ENCODE data around the gene NHP2.
"Not testable (repeated sequence)": the region's sequence is repeated elsewhere in the genome, so short reads cannot be mapped to it uniquely, and the experiment has no call there.

Gene NHP2

DNA sequence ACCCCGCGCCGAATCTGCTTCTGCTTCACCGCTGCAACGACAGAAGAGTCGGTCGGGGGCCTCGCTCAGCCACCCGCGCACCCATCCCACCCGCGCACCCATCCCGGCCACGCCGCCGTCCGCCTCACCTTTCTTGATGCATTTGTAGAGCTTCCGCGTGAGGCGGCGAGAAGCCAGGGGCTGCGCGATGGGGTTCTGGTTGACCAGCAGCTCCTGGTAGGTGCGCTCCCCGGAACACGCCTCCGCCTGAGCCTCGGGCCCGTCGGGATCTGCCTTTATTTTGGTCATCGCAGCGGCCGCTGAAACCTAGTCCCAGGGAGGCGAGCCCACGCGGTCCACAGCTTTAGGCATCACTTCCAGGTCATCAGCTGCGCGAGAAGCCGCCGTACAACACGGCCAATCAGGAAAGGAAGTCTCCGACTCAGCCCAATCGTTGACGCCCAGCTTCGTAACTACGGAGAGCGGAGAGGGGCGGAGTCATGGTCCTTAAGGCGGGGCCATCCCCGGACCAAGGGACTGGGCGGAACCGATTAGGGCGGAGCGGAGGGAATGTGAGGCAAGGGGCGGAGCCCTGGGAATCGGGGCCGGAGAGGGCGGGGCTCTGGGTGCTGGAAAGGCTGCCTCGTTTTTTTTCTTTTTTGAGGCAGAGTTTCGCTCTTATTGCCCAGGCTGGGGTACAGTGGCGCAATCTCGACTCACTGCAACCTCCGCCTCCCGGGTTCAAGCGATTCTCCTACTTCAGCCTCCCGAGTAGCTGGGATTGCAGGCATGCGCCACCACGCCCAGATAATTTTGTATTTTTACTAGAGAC lies at the start of gene NHP2:
Gene NHP2 (minus strand): TSS at position 356 of the 811 bp plus-strand sequence. CDS start 68 bp downstream, at position 288.
- DNase-seq (ENCODE audit: low read depth): peak; percentile 95
- TF ChIP-seq, protein P1, sequence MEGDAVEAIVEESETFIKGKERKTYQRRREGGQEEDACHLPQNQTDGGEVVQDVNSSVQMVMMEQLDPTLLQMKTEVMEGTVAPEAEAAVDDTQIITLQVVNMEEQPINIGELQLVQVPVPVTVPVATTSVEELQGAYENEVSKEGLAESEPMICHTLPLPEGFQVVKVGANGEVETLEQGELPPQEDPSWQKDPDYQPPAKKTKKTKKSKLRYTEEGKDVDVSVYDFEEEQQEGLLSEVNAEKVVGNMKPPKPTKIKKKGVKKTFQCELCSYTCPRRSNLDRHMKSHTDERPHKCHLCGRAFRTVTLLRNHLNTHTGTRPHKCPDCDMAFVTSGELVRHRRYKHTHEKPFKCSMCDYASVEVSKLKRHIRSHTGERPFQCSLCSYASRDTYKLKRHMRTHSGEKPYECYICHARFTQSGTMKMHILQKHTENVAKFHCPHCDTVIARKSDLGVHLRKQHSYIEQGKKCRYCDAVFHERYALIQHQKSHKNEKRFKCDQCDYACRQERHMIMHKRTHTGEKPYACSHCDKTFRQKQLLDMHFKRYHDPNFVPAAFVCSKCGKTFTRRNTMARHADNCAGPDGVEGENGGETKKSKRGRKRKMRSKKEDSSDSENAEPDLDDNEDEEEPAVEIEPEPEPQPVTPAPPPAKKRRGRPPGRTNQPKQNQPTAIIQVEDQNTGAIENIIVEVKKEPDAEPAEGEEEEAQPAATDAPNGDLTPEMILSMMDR (IDR thresholded peaks at IDR 0.05; ENCODE audit: control insufficient read depth, insufficient read depth, low read depth, low read length, missing control alignments): no peak
- peak within 1 kb of the TSS; percentile 68 for H3K4me3 ChIP-seq (ENCODE audit: control insufficient read depth, low read depth, low read length)

DNA sequence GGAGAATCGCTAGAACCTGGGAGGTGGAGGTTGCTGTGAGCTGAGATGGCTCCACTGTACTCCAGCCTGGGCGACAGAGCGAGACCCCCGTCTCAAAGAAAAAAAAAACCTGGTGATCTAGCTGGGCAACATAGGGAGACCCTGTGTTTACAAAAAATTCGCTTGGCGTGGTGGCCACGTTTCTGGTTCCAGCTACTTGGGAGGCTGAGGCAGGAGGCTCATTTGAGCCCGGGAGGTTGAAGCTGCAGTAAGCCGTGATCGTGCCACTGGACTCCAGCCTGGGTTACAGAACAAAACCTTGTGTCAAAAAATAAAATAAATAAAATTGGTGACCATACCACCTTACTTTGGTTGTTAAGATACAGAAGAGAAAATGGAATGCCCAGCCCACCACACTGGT lies 48.9 kb upstream of the NHP2 start:
- TF ChIP-seq, protein P1 (IDR thresholded peaks at IDR 0.05; ENCODE audit: control insufficient read depth, insufficient read depth, low read depth, low read length, missing control alignments): no peak
- no peak for DNase-seq (ENCODE audit: low read depth)
- no peak overlapping the region for H3K4me3 ChIP-seq (ENCODE audit: control insufficient read depth, low read depth, low read length)

DNA sequence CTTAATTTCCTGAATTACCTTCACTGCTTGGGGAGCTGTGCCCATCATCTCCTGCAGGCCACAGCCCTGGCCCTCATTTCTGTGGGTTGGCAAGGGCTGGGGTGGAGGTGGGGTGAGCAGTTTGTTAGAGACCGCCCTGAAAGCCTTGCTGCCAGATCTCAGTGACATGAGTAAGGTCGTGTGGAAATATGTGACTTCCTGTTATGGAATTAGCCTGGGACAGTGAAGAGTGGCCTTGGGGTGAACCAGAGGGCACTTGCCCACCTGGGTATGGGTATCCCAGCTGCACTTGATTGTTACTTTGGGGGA lies 48.2 kb upstream of the NHP2 start:
- DNase-seq (ENCODE audit: low read depth): no peak
- no peak overlapping the region for H3K4me3 ChIP-seq (ENCODE audit: control insufficient read depth, low read depth, low read length)
- TF ChIP-seq, protein P1 (IDR thresholded peaks at IDR 0.05; ENCODE audit: control insufficient read depth, insufficient read depth, low read depth, low read length, missing control alignments): no peak

- H3K4me3 ChIP-seq (ENCODE audit: control insufficient read depth, low read depth, low read length): no peak overlapping the region
- TF ChIP-seq, protein P1 (IDR thresholded peaks at IDR 0.05; ENCODE audit: control insufficient read depth, insufficient read depth, low read depth, low read length, missing control alignments): no peak
- DNase-seq (ENCODE audit: low read depth): no peak
Observed at GRCh38 chr5:178201221-178201926, 47.7 kb upstream of the NHP2 start.

GRCh38 chr5:178199581-178200434 lies 46.1 kb upstream of the NHP2 start:
- TF ChIP-seq, protein P1 (IDR thresholded peaks at IDR 0.05; ENCODE audit: control insufficient read depth, insufficient read depth, low read depth, low read length, missing control alignments): no peak
- H3K4me3 ChIP-seq (ENCODE audit: control insufficient read depth, low read depth, low read length): no peak overlapping the region
- DNase-seq (ENCODE audit: low read depth): no peak

DNA sequence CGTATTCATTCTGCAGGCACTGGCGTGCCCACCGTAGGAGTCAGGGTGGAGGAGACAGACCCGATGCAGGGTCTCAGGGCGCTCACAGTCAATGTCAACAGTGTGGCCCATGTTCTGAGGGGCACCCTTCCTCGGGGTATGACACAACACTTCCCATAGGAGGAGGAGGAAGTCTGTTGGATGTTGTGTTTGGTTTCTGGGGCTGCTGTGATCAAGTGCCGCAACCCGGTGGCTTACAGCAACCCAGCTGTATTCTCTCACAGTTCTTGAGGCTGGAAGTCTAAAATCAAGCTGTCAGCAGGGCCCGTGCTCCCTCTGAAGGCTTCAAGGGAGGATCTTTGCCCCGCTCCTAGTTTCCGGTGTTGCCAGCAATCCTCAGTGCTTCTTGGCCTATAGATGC lies 45.0 kb upstream of the NHP2 start:
- no peak for DNase-seq (ENCODE audit: low read depth)
- no peak overlapping the region for H3K4me3 ChIP-seq (ENCODE audit: control insufficient read depth, low read depth, low read length)
- TF ChIP-seq, protein P1 (IDR thresholded peaks at IDR 0.05; ENCODE audit: control insufficient read depth, insufficient read depth, low read depth, low read length, missing control alignments): no peak

DNA sequence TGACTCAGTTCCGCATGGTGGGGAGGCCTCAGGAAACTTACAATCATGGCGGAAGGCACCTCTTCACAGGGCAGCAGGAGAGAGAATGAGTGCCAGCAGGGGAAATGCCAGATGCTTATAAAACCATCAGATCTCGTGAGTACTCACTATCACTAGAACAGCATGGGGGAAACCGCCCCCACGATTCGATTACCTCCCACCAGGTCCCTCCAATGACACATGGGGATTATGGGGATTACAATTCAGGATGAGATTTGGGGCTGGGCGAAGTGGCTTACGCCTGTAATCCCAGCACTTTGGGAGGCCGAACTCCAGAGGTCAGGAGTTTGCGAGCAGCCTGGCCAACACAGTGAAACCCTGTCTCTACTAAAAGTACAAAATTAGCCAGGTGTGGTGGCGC lies 44.5 kb upstream of the NHP2 start:
- not testable (repeated sequence) for H3K4me3 ChIP-seq (ENCODE audit: control insufficient read depth, low read depth, low read length); DNase-seq (ENCODE audit: low read depth)
